NCI-H226 (cell line): ENCODE data around the gene CACNA1D.
"Not testable (repeated sequence)": the region's sequence is repeated elsewhere in the genome, so short reads cannot be mapped to it uniquely, and the experiment has no call there.

Source experiments
- DNase-seq: peaks from one replicate; pipeline ENCODE4 v3.0.0-alpha.2; 2015

The CACNA1D gene

DNA sequence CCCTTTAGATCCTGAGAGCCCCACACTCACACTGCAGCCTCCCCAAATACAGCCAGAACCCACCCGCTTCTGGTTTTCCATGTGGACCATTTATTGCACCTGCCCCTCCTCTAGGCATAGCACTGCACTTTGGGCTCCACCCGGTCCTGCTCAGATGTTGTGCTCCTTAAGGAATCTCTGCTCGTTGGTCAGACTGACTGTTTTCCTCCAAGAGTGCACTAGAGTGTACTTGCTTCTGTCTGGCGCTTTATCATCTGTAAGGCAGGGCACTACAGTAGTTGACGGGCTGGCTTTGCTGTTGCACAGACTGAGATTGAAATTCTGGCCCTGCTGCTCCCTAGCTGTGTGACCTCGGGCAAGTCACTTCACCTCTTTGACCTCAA, 124.1 kb downstream of the CACNA1D start:
- DNase-seq, result no peak

DNA sequence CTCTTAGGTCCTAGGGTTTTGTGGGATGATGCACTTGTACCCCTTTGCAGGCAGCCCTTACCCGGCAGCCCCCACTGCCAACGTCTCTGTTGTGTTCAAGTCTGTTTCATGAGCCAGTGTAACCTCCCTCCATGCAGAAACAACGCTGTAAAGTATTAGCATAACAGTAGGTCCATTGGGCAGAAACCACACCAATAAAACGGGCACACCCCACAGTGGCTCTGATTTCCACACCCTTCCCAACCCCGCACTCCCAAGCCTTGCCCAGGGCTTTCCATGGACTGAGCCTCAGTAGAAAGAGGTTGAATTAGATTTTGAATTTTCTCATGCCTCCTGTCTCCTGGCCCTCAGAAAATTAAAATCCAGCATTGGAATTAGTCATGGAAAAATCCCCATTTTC, 124.5 kb downstream of the CACNA1D start:
- DNase-seq, result no peak

GRCh38 chr3:53624061-53624857, 129.8 kb downstream of the CACNA1D start:
- no peak for DNase-seq

DNA sequence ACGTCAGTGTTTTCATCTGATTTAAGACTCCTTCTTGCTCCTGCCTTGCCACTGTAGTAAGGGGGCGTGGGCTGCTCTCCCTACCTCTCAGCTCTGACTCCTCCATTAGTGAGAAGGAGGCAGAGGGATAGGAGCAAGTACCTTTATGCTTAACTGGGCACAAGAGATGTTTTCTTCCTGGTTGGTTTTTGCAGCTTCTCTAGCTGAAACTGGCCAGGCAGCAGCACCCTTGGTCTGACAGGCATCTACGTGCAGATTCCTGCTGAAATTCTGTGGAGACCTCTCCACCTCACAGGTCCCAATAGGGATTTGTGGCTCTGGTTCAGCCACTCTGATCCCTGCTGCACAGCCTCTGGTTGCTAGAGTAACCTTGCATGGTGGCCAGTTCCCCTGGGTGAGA, 132.5 kb downstream of the CACNA1D start:
- no peak for DNase-seq

- DNase-seq, result no peak
These were observed 134.4 kb downstream of the CACNA1D start for GRCh38 chr3:53628536-53629401.

DNA sequence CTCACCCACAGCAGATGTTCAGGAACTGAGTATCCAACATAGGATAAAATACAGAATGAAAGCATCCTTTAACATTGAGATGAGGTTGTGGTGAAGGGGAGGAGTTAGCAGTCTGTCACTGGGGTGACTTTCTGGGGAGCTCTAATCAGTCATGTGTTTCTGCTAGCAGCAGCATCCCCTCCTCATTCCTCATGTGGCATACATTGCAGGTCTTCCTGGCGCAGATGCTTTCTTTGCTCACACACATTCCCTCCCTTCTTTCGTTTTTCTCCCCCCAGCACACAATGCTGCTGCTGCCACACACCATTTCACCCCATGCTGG, 135.0 kb downstream of the CACNA1D start:
- DNase-seq, result no peak

DNA sequence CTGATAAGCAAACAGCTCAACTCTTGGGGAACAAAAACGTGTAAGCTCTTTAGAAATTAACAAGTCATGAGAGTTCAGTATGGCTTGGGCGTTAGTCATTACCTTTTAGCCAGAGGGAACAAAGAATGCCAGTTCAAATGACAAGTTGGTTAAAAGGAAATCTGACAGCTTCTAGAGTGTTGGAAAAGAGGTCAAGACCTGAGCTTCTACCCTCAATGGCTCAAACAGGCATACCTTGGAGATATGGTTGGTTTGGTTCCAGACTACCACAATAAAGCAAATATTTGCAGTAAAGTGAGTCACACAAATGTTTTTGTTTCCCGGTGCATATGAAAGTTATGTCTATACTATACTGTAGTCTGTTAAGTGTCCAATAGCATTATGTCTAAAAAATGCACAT, 136.1 kb downstream of the CACNA1D start:
- peak; percentile 11 for DNase-seq

- no peak for DNase-seq
These were observed 138.9 kb downstream of the CACNA1D start for GRCh38 chr3:53633197-53633787.

DNA sequence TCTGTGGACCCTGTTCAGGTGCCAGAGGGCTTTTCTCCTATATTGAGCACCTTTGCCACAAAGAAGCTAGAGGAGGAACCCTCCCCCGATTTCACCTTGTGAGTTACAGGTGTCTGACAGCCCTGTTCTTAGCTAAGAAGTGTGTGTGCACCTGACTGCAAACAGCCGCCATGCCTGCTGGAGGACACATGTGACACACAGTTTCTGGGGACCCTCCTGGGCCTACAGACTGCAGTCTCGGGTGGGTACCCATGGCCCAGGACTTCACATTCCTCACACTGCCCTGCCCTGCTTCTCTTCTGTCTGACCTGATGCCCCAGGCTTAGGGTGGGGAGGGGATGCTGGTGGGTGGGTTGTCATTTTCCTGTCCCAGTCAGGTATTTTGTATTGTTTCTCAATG, 140.6 kb downstream of the CACNA1D start:
- DNase-seq, result no peak

DNA sequence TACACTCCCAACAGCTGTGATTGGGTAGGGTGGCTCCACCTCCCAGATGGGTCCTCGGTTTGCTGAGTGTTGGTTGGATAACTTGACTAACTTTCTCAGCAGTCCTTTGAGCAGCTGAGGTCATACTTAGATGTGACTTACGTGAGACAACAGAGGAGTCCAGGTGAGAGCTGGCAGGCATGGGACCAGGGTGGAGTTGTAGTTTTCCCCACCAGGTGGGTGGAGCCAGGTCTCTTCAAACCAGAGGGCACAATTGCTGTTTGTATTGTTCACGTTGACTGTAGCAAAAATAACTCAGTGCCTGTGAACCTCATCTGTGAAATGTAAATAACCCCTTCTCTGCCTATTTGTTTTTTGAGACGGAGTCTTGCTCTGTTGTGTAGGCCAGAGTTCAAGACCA, 144.4 kb downstream of the CACNA1D start:
- DNase-seq, result not testable (repeated sequence)

GRCh38 chr3:53641397-53641796, 147.0 kb downstream of the CACNA1D start:
- DNase-seq, result no peak

DNA sequence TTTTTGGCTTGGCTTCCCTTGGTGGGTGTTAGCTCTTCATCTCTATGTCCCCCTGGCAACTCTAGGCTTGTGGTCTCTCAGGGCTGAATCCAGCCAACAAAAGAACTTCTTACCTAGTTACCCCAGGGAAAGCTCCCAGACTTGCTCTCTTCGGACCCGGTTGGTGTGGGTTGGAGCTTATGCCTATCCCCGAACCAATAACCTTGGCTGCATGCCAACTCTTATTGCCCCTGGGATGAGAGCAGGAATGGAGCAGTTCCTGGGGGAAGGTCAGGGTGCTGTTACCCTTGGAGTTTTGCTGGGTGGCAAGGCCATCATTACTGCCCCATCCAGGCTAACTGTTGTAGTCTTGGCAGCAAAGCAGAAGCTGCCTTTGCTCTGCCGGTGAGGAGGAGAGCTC, 147.8 kb downstream of the CACNA1D start:
- no peak for DNase-seq

GRCh38 chr3:53643757-53644156, 149.3 kb downstream of the CACNA1D start:
- DNase-seq, result no peak

DNA sequence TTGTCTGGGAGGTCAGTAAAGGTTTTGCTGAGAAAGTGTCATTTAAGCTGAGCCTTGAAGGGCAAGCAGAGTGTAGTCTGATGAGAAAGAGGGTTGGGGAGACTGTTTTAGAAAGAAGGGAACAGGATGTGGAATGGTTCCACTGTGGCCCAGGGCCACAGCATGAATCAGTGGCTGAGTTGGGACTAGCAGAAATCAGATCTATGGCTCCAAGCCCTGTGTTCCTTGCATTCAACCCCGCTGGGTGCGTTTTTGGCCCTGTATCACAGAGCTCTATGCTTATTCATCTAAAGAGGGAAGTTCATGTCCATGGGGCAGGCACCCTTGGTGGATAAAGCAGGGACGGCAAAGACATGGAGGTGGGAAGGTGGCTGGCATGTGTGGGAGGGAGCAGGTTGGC, 151.3 kb downstream of the CACNA1D start:
- no peak for DNase-seq

DNA sequence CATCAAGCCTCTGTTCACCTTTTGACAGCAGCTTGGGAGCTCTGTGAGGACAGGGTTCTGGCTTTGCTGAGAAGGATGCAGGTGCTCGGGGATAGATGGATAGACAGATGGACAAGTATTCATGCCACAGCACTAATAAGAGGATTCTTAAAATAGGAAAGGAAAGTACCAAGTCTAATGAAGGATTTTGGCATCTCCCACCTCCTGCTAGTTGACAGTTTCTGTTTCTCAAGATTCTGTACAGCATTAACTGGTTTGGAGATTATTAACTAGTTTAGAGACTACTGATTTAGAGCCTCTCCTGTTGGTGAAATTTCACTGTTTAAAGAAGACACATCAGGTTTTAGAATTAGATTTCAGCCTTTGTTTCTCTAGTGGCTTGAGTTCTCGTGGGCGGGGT, 152.3 kb downstream of the CACNA1D start:
- no peak for DNase-seq

DNA sequence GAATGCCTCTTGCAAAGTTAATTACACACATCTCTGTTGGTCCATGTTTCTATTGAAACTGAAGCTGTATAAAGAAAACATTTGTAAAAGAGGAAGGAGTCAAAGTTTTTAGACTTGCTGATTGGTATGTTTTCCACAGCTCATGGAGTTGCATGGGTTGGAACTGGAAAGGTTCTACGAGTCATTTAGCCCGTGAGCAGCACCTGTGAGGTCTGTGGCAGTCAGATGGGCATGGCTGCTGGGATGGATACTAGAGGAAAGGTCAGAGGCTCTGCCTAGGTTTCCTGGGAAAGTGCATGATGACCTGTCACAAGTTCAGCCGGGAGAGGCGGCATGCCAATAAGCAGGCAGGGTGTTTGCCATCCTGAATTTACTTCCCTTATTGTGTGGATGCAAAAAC, 155.4 kb downstream of the CACNA1D start:
- DNase-seq, result no peak

GRCh38 chr3:53650424-53650823, 156.0 kb downstream of the CACNA1D start:
- DNase-seq, result no peak

GRCh38 chr3:53650928-53651661, 156.7 kb downstream of the CACNA1D start:
- no peak for DNase-seq

DNA sequence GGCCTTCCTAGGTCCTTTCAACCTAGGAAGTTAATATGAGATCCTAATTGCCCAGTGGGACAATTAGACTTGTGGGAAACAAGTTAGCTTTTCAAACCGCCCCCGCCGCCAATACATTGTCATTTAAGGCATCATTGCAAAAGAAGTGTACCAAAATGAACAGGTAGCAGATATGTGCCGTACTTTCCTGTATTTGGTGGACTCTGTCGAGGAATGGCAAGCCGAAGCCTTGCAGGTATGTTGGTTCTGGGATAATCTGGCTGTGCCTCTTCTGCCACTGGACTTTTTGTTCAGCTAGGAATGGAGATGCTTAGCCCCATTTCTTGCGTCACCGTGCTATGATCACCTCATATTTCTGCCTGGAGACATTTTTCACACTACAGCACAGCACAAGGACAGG, 157.5 kb downstream of the CACNA1D start:
- no peak for DNase-seq

DNA sequence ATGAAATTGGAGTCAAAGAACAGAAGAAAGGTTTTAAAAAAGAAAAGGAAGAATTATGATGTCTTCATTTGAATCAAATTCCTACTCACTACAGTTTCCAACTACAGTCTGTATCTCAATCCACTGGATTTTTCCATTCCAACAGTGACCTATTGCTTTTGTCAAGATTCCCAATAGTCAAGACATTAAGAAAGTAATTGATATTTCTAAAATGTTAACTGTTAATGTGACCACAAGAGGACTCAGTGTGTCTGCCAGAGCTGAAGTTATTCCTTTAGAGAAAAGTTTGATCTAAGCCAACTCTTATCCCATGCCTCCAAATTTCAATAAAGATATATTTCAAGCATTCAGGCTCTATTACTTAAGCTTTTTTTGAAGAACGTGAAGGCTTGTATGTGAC, 163.2 kb downstream of the CACNA1D start:
- DNase-seq, result no peak

- DNase-seq, result no peak
These were observed 164.3 kb downstream of the CACNA1D start for GRCh38 chr3:53658613-53659193.

DNA sequence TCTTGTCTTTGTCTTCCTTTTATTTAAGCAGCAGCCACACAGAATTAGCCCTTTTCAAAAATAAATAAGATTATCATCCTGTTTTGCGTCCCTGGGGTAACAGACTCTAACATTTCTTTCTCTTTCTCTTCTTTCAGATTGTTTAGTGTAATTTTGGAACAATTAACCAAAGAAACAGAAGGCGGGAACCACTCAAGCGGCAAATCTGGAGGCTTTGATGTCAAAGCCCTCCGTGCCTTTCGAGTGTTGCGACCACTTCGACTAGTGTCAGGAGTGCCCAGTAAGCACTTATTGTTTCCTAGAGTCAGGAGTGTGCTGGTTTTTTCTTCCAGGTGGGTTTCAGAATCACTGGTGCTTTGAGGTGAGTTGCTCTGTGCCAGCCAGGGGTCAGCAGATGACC, 165.6 kb downstream of the CACNA1D start:
- no peak for DNase-seq

DNA sequence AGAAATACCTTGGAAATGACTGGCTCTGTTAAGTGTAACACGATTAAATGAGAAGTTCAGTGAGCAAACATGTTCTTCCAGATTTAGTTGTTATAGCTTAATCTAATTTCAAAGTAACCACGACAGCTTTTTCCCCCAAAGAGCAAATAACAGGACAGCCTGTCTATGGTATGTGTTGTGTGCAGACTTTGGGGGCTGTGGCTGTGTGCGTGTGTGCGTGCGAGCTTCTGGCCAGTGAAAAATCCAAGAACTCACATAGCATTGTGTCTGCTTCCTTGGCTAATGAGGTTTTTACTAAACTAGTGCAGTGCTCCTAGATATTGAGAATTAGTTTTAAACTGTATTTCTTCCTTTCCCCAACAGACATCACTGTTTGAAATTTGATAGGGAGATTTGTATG, 167.1 kb downstream of the CACNA1D start:
- DNase-seq, result no peak
